Measurements from ENCODE around the gene ACTN2.
A peak's percentile ranks its signal among the peaks of the same experiment; 100 is the strongest.
"Not testable (repeated sequence)": the region's sequence is repeated elsewhere in the genome, so short reads cannot be mapped to it uniquely, and the experiment has no call there.

The ACTN2 gene

DNA sequence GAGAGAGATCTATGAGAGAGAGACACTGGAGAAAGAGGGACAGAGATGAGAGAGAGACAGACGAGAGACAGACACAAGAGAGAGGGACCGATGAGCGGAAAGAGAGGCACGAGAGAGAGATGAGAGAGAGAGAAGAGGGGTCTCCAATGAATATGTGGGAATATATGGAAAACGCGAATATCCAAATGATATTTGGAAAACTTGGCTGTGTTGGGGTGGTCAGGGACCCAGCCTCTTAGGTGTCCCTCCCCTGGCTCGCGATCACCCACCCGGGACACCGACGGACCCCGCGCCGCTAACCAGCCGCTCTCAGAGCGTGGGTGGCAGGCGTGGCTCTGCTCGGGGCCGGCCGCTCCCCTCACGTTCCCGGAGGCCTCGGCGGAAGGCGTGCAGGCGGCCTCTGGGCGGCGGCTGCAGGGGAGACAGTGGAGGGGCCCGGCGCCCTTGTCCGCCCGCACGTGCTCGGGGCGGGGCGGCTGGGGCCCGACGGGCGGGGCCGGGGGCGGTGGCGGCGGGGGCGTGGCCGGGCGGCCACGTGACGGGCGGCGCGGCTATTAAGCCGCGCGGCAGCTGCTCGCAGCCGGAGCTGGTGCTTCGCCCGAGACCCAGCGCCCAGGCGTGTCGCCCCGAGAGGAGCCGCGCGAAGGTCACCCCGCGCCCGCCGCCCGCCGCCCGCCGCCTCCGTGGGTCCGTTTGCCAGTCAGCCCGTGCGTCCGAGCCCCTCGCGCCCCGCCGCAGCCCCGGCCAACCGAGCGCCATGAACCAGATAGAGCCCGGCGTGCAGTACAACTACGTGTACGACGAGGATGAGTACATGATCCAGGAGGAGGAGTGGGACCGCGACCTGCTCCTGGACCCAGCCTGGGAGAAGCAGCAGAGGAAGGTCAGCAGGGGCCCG is at the start of gene ACTN2:
Gene ACTN2, plus strand, starts transcription at position 583 of the 898 bp plus-strand sequence. Its CDS starts 175 bp downstream, at position 758.
- H2AFZ ChIP-seq (ENCODE audit: low read depth, low read length) = peak within 1 kb of the TSS; percentile 99
- H3K9me3 ChIP-seq (ENCODE audit: low read length) = no peaks in the 10 kb centered on the region
- peaks cover 17% of the 10 kb centered on the region for H3K27me3 ChIP-seq (ENCODE audit: insufficient read depth, low read length)
- H3K4me3 ChIP-seq (ENCODE audit: low read length) = peak within 1 kb of the TSS; percentile 62
- no peaks in the 10 kb centered on the region for H3K36me3 ChIP-seq (ENCODE audit: insufficient read depth, low read length)
- H3K4me1 ChIP-seq (ENCODE audit: insufficient read depth, low read length) = peaks cover 6% of the 10 kb centered on the region

DNA sequence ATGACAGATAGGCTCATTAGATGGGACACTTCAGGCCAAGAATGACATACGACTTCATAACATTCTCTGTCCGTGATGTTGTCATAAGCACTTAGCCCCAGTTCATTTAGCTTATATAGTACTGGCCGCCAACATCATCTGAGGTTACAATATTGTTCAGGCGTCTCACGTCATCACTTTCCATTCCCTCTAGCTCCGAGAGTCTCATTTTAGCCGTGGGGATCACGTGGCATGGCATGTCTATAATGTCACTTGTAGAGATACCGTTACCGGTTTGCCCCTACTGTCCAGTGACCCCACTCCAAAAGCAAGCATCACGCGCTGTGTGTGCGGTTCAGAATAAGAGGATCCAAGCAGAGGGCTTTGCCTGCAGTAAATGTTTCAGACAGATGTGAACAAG is 47.4 kb upstream of the ACTN2 start:
- Histone ChIP-seq H3K9me3 (ENCODE audit: low read length) (no peaks in the 10 kb centered on the region), H3K4me3 (ENCODE audit: low read length) (no peak overlapping the region), H3K4me1 (ENCODE audit: insufficient read depth, low read length) (no peaks in the 10 kb centered on the region), H3K36me3 (ENCODE audit: insufficient read depth, low read length) (no peaks in the 10 kb centered on the region), H3K27me3 (ENCODE audit: insufficient read depth, low read length) (no peaks in the 10 kb centered on the region), H2AFZ (ENCODE audit: low read depth, low read length) (no peak overlapping the region)

DNA sequence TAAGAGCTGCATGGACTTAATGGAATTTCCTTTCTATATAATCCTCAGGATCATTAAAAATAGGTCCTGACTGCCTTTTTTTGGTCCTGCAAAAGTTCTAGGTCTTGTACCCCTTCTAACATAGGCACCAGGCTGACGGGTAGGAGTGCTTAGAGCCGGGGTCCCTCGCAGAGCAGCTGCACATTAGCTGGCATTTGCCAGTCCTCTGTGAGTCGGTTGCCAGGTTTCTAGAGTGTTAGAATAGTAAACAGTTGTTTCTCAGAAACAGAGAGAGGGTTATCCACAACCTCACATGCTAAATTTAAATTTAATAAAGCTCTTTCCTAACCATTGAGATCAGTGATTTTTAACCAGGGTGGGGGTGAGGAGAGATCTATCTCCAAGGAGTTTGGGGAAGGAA is 46.6 kb upstream of the ACTN2 start:
- no peak overlapping the region for H2AFZ ChIP-seq (ENCODE audit: low read depth, low read length)
- H3K4me1 ChIP-seq (ENCODE audit: insufficient read depth, low read length) = no peaks in the 10 kb centered on the region
- H3K9me3 ChIP-seq (ENCODE audit: low read length) = no peaks in the 10 kb centered on the region
- no peaks in the 10 kb centered on the region for H3K36me3 ChIP-seq (ENCODE audit: insufficient read depth, low read length)
- H3K4me3 ChIP-seq (ENCODE audit: low read length) = no peak overlapping the region
- no peaks in the 10 kb centered on the region for H3K27me3 ChIP-seq (ENCODE audit: insufficient read depth, low read length)

DNA sequence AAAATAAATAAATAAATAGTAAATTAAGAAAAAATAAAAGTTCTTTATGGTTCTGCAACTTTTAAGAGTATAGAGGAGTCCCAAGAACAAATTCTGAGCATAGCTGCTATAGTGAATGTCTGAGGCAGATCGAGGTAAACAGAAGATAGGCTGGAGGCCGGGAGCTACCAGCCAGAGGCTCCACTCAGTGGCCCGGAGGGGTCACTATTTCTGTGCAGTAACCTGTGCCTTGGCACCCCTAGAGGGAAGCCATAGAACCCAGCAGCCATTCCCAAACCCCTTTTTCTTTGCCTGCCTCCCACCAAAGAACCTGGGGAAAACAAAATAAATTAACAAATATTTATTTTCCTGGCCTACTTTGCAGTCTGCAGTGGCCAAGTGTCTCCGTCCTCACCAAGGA is 43.5 kb upstream of the ACTN2 start:
- H3K9me3 ChIP-seq (ENCODE audit: low read length) = no peaks in the 10 kb centered on the region
- no peak overlapping the region for H3K4me3 ChIP-seq (ENCODE audit: low read length)

DNA sequence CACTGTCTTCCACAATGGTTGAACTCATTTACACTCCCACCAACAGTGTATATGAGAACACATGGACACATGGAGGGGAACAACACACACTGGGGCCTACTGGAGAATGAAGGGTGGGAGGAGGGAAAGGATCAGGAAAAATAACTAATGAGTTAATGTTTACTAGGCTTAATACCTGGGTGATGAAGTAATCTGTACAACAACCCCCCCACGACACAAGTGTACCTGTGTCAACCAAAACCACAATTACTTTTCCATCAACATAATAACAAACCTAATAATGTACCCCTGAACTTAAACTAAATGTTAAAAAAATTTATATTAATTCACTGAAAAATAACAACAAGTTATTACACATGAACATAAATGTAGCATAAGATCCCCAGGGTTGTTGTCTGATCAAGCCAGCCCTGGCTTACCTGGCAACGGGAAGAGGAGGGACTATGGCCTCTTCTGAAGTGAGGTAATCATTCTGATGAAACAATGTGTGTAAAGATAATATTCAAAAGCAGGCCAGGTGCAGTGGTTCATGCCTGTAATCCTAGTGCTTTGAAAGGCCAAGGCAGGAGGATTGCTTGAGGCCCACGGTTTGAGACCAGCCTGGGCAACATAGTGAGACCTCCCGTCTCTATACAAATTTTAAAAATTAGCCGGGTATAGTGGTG is 41.2 kb upstream of the ACTN2 start:
- H3K4me1 ChIP-seq (ENCODE audit: insufficient read depth, low read length) = no peaks in the 10 kb centered on the region

More for the DNA sequence above, 43.5 kb upstream of the ACTN2 start:
- Histone ChIP-seq H3K27me3 (ENCODE audit: insufficient read depth, low read length) (no peaks in the 10 kb centered on the region), H2AFZ (ENCODE audit: low read depth, low read length) (no peak overlapping the region), H3K36me3 (ENCODE audit: insufficient read depth, low read length) (no peaks in the 10 kb centered on the region), H3K4me1 (ENCODE audit: insufficient read depth, low read length) (no peaks in the 10 kb centered on the region)

DNA sequence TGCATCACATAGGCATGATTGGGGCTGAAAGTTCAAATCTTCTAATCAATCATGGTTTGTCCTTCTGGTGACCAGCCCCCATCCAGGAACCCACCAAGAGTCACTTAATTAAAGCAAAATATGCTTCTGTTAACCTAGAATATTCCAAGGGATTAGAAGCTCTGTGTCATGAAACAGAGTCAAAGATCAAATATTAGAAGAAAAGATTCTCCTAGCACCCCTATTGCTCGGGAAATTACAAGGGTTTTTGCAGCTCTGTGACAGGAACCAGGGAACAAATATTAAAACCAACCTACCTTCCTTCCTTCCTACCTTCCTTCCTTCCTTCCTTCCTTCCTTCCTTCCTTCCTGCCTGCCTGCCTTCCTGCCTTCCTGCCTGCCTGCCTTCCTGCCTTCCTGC is 31.8 kb upstream of the ACTN2 start:
- no peak overlapping the region for H2AFZ ChIP-seq (ENCODE audit: low read depth, low read length)
- no peak overlapping the region for H3K4me3 ChIP-seq (ENCODE audit: low read length)
- no peaks in the 10 kb centered on the region for H3K36me3 ChIP-seq (ENCODE audit: insufficient read depth, low read length)
- no peaks in the 10 kb centered on the region for H3K27me3 ChIP-seq (ENCODE audit: insufficient read depth, low read length)
- H3K9me3 ChIP-seq (ENCODE audit: low read length) = no peaks in the 10 kb centered on the region
- H3K4me1 ChIP-seq (ENCODE audit: insufficient read depth, low read length) = no peaks in the 10 kb centered on the region

More for the DNA sequence above, 41.2 kb upstream of the ACTN2 start:
- Histone ChIP-seq H3K36me3 (ENCODE audit: insufficient read depth, low read length) (no peaks in the 10 kb centered on the region), H3K4me3 (ENCODE audit: low read length) (no peak overlapping the region), H3K27me3 (ENCODE audit: insufficient read depth, low read length) (no peaks in the 10 kb centered on the region), H2AFZ (ENCODE audit: low read depth, low read length) (no peak overlapping the region), H3K9me3 (ENCODE audit: low read length) (no peaks in the 10 kb centered on the region)

DNA sequence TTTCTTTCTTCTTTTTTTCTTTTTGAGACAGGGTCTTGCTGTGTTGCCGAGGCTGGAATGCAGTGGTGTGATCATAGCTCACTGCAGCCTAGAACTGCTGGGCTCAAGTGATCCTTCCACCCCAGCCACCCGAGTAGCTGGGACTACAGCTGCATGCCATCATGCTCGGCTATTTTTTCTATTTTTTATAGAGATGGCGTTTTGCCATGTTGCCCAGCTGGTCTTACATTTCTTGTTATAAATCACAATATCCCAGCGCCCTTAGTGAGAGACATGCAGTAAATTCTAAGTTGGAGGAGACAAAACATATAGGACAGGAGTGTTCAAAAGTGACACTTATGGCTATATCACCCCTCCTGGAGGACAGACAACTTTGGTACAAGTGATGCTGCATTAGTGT is 31.3 kb upstream of the ACTN2 start:
- H3K9me3 ChIP-seq (ENCODE audit: low read length) = no peaks in the 10 kb centered on the region
- no peak overlapping the region for H2AFZ ChIP-seq (ENCODE audit: low read depth, low read length)
- H3K4me1 ChIP-seq (ENCODE audit: insufficient read depth, low read length) = no peaks in the 10 kb centered on the region
- no peaks in the 10 kb centered on the region for H3K27me3 ChIP-seq (ENCODE audit: insufficient read depth, low read length)
- no peak overlapping the region for H3K4me3 ChIP-seq (ENCODE audit: low read length)
- H3K36me3 ChIP-seq (ENCODE audit: insufficient read depth, low read length) = no peaks in the 10 kb centered on the region

DNA sequence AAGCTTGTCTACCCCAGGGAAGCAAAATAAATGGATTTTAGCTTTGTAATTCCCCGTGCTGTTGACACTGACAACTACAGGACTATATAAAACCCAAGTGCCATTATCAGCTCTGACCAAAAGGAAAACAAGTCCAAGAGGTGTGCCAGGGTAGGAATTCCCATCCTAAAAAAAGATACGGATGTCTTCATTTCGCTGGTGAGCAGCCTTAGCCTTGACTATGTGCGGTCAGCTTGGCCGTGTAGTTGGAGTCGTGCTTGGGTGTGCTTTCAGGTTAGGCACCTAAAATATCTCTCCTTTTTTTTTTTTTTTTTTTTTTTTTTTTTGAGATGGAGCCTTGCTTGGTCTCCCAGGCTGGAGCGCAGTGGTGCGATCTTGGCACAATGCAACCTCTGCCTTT is 28.9 kb upstream of the ACTN2 start:
- H3K27me3 ChIP-seq (ENCODE audit: insufficient read depth, low read length) = no peaks in the 10 kb centered on the region
- H3K4me3 ChIP-seq (ENCODE audit: low read length) = no peak overlapping the region
- no peaks in the 10 kb centered on the region for H3K9me3 ChIP-seq (ENCODE audit: low read length)
- H3K4me1 ChIP-seq (ENCODE audit: insufficient read depth, low read length) = no peaks in the 10 kb centered on the region
- H3K36me3 ChIP-seq (ENCODE audit: insufficient read depth, low read length) = no peaks in the 10 kb centered on the region
- H2AFZ ChIP-seq (ENCODE audit: low read depth, low read length) = no peak overlapping the region

DNA sequence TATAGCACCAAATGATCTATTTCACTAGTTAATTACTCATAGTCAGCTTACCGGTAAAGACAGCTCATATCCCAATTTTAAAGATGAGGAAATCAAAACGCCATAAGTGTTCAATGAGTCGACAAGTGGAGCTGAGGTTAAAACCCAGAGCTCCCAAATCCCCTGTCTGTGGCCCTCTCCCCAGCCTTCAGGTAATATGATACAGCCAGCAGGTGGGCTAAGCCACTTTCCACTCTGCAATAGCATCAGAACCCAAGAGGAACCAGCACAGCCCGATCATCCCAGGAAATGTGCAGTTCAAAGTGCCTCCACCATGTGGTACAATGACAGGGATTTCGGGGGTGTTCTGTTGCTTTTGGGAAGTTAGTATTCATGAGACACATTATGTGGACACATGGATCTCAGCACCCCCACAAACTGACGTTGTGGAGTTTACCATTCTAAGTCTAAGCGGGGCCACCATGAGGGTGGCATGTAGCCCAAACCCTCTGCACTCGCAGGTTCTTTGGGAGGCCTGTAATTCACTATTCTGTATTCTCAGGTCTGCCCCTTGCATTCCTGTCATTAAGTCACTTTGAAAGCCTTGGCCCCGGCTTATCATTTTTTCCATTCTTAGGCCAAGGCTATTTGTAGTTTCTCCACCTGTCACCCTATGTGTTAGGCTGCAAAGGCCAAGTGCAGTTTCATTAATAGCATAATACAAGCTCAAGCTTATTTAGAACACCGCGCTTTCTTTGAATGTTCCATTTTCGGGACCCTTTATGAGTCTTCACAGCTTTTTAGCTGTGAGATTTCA is 26.3 kb upstream of the ACTN2 start:
- no peaks in the 10 kb centered on the region for H3K4me1 ChIP-seq (ENCODE audit: insufficient read depth, low read length)
- no peak overlapping the region for H2AFZ ChIP-seq (ENCODE audit: low read depth, low read length)
- no peak overlapping the region for H3K4me3 ChIP-seq (ENCODE audit: low read length)
- no peaks in the 10 kb centered on the region for H3K27me3 ChIP-seq (ENCODE audit: insufficient read depth, low read length)
- no peaks in the 10 kb centered on the region for H3K36me3 ChIP-seq (ENCODE audit: insufficient read depth, low read length)
- H3K9me3 ChIP-seq (ENCODE audit: low read length) = no peaks in the 10 kb centered on the region

DNA sequence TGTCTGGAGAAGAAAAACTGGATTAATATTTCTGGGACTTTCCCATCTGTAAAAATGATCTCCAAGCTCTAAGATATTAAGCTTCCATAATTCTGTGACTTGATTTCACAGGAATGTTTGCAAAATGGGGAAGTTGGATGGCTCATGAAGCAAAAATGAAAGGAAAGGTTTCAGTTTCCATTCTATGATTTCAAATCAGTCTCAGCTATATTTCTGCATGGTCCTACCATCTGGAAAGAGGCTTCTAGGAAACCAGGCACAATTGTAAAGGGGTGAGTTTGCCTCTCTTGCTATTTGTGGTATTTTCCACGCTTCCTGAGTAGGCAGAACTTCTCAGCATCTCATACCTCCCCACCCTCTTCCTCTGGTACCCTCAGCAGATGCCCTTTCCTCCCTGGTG is 22.4 kb upstream of the ACTN2 start:
- no peaks in the 10 kb centered on the region for H3K9me3 ChIP-seq (ENCODE audit: low read length)
- no peaks in the 10 kb centered on the region for H3K36me3 ChIP-seq (ENCODE audit: insufficient read depth, low read length)
- H3K4me1 ChIP-seq (ENCODE audit: insufficient read depth, low read length) = no peaks in the 10 kb centered on the region
- no peak overlapping the region for H2AFZ ChIP-seq (ENCODE audit: low read depth, low read length)
- no peak overlapping the region for H3K4me3 ChIP-seq (ENCODE audit: low read length)
- H3K27me3 ChIP-seq (ENCODE audit: insufficient read depth, low read length) = no peaks in the 10 kb centered on the region

DNA sequence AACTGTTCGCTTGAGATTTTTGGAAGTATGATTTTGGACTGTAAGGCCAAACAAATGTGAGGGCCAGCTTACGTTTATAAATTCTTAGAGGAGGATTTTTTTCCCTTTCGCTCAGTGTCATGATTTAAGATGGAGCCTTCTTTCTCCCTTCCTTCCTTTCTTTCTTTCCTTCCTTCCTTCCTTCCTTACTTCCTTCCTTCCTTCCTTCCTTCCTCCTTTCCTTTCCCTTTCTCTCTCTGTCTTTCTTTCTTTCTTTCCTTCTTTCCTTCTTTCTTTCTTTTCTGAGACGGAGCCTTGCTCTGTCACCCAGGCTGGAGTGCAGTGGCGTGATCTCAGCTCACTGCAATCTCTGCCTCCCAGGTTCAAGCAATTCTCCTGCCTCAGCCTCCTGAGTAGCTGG is 17.4 kb upstream of the ACTN2 start:
- H3K4me1 ChIP-seq (ENCODE audit: insufficient read depth, low read length); H3K4me3 ChIP-seq (ENCODE audit: low read length); H3K27me3 ChIP-seq (ENCODE audit: insufficient read depth, low read length); H2AFZ ChIP-seq (ENCODE audit: low read depth, low read length); H3K9me3 ChIP-seq (ENCODE audit: low read length); H3K36me3 ChIP-seq (ENCODE audit: insufficient read depth, low read length): not testable (repeated sequence)

DNA sequence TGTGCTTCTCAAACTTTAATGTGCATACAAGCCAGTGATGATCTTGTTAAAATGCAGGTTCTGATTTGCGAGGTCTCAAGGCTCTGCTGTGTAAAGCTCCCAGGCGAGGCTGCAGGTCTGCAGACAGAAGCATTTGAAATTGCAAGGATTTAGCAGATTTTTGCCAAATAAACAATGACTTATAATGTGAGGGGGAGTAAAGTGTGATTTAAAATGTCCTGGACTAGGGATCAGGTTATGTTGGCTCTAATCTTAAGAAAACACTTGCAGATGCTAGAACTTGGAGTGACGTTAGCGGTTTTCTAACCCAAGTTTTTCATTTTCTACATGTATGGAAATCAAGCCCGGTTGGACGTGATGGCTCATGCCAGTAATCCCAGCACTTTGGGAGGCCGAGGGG is 16.2 kb upstream of the ACTN2 start:
- Histone ChIP-seq H3K9me3 (ENCODE audit: low read length) (no peaks in the 10 kb centered on the region), H3K4me1 (ENCODE audit: insufficient read depth, low read length) (no peaks in the 10 kb centered on the region), H2AFZ (ENCODE audit: low read depth, low read length) (no peak overlapping the region), H3K27me3 (ENCODE audit: insufficient read depth, low read length) (no peaks in the 10 kb centered on the region), H3K36me3 (ENCODE audit: insufficient read depth, low read length) (no peaks in the 10 kb centered on the region), H3K4me3 (ENCODE audit: low read length) (no peak overlapping the region)
